HG02943 (cell line): ENCODE data around the gene TTC33.
"Not testable (repeated sequence)": the region's sequence is repeated elsewhere in the genome, so short reads cannot be mapped to it uniquely, and the experiment has no call there.

ENCODE experiments used
- ATAC-seq: cut with Tn5 transposase; IDR thresholded peaks from one replicate; pipeline ENCODE4 v1.9.1; 2021; ENCODE audit warnings: mild to moderate bottlenecking, low read depth, moderate library complexity; ENCODE audit not compliant: unreplicated experiment

The TTC33 gene

DNA sequence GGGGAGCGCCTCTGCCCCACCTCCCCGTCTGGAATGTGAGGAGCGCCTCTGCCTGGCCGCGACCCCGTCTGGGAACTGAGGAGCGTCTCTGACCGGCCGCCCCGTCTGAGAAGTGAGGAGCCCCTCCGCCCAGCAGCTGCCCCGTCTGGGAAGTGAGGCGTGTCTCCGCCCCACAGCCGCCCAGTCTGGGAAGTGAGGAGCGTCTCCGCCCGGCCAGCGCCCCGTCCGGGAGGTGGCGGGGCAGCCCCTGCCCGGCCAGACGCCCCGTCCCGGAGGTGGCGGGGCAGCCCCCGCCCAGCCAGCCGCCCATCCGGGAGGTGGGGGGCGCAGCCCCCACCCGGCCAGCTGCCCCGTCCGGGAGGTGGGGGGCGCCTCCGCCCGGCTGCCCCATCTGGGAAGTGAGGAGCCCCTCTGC lies 33.3 kb downstream of the TTC33 start:
- not testable (repeated sequence) for ATAC-seq

DNA sequence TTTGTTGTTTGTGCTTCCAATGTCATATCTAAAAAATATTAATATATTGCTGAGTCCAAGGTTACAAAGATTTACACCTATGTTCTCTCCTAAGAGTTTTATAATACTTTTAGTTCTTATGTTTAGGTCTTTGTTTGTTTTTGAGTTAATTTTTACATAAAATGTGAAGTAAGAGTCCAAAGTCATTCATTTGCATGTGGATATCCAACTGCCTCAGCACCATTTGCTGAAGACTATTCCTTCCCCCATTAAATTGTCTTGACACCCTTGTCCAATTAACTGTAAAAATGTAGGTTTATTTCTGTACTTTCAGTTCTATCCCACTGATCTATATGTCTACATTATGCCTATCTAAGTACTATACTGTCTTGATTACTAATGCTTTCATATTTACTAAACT lies 35.7 kb downstream of the TTC33 start:
- ATAC-seq, result no peak

DNA sequence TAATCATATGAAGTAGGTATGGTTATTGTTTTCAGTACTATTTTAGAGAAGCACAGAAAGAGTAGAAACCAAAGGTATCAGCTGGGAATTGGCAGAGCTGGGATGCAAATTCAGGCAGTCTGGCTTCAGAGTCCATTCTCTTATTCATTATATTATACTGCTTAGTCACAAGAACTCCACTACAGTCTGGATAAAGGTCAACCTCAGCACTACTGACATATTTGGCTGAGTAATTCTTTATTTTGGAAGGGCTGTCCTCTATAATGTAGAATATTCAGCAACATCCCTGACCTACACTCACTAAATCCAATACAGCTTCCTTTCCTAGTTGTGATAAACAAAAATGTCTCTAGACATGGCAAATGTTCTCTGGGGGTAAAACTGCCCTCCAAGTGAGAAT lies 38.5 kb downstream of the TTC33 start:
- no peak for ATAC-seq

GRCh38 chr5:40716590-40716989 lies 39.2 kb downstream of the TTC33 start:
- no peak for ATAC-seq

DNA sequence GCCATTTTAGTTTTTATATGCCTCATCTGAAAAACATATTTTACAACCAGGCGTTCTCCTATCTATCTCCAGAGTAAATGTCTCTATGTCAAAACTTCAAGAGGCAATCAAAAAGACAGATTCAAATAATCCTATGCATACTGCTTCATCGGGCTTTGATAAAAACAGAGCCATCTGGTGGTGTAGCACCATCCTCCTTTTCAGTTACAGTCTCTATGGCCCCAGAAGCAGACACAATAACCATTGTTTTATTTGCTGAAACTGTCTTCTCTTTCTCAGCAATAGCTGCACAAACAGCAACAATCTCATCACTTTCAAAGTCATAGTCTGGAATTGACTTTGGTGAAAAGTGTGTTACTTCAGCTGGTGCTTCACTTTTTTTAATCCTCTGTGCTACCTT lies 39.8 kb downstream of the TTC33 start:
- no peak for ATAC-seq

GRCh38 chr5:40714001-40714400 lies 41.8 kb downstream of the TTC33 start:
- no peak for ATAC-seq

- not testable (repeated sequence) for ATAC-seq
Observed at GRCh38 chr5:40710575-40710974, 45.2 kb downstream of the TTC33 start.

GRCh38 chr5:40705484-40705883 lies 50.3 kb downstream of the TTC33 start:
- not testable (repeated sequence) for ATAC-seq

GRCh38 chr5:40702027-40702426 lies 53.7 kb downstream of the TTC33 start:
- not testable (repeated sequence) for ATAC-seq

DNA sequence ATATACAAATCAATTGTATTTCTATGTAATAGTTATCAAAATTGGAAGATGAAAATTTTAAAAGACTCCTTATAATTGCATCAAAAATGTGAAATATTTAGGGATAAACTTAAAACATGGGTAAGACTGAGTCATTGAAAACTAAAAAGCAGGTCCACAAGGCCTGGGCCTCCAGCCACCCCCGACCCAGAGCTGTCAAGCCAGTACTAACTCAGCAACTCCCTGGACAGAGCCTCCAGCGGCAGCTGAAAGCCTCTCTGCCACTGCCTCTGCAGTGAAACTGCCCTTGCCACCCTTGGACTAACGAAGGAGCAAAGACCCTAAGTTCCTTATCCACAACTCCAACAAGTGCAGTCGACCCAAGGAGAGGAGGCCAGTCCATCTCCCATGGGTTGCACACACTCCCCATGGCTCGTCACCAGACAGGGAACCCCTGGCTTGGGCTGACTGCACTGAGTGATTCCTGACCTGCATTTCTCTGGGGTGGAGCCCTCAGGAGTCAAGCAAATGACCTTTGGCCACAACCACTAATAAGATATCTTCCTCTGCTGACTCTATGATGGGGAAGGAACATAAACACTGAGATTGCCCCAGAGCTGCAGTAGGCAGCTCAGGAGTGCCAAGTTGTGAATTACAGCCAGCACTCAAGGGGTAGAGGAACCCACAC lies 55.5 kb downstream of the TTC33 start:
- ATAC-seq, result no peak

DNA sequence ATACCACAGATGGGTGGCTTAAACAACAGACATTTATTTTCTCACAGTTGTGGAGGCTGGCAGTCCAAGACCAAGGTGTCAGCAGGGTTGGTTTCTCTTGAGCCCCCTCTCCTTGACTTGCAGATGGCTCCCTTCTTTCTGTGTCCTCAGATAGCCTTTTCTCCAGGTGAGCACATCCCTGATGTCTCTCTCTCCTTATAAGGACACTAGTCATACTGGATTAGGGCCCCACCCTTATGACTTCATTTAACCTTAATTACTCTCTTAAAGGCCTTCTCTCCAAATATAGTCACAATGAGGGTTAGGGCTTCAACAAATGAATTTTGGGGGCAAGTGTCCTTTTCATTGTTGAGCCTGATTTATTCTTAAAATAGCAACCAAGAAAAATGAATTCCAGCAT lies 61.3 kb downstream of the TTC33 start:
- ATAC-seq, result no peak

DNA sequence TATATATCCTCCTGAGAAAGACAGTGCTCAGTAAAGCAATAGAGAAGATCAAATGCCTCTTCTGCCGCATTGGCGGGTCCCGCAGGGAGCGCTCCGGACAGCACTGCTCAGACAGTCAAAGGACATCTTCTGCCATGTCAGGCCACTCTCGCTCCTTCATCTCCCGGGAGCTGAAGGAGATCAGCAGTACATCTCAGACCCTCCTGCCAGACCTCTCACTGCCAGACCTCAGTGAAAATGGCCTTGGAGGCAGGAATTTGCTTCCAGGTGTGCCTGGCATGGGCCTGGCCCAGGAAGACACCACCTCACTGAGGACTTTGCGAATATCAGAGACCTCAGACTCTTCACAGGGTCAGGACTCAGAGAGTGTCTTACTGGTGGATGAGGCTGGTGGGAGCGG lies 63.9 kb downstream of the TTC33 start:
- ATAC-seq, result no peak

GRCh38 chr5:40690267-40690666 lies 65.5 kb downstream of the TTC33 start:
- no peak for ATAC-seq

GRCh38 chr5:40689438-40689837 lies 66.3 kb downstream of the TTC33 start:
- no peak for ATAC-seq

DNA sequence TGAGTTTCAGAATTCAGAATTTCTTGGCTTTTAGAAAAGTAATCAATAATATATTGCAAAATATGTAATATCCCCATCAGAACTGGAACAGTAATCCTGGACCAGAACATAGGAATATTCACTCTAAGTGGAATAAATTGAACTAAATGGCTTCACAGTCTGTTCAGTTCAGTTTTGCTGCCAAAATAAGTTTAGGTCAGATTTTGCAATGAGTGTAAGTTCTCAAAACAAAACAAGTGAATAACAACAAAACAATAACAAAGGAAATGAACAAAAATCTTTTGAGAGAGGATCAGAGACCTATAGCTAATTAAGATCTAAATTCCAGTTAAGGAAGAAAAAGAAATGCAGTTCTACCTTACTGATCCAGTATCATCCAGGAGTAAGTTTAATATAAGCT lies 66.8 kb downstream of the TTC33 start:
- ATAC-seq, result no peak

- peak; percentile 91 for ATAC-seq
Observed at GRCh38 chr5:40688127-40688761, 67.5 kb downstream of the TTC33 start.

DNA sequence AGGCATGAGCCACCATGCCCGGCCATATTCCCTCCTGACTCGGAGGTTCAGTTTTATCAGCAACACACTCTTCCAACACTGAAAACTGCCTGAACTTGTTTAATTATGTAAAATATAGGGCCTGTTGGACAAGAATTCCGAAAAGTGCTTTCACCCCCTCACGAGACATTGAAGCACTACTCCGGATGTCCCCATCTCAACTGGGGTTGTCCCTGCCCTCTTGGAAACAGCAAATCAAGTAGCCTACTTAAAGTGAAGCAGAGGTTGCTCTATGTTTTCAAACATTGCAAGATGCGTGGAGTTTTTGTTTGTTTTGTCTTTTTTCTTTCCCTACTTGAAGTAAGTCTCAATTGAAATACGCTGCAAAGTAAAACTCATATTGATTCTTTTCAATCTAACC lies 68.4 kb downstream of the TTC33 start:
- ATAC-seq, result no peak

GRCh38 chr5:40685976-40686486 lies 69.7 kb downstream of the TTC33 start:
- ATAC-seq, result no peak

DNA sequence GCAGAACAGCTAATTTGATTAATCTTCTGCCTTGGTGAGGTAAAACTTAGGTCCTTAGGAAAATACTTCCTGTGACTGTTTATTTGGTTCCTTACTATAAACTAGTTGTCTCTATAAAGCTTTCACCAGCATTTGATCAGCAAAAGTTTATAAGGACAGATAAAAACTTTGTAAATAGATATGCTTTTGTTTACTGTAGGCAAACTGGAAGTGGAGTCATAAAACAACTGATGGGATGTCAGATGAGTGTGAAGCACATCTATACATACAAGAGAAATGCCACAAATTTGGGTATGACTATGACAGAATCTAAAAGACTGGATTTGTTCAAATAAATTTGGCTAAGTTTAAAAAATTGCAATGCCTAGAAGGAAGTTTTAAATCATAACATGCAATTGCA lies 70.6 kb downstream of the TTC33 start:
- ATAC-seq, result no peak

DNA sequence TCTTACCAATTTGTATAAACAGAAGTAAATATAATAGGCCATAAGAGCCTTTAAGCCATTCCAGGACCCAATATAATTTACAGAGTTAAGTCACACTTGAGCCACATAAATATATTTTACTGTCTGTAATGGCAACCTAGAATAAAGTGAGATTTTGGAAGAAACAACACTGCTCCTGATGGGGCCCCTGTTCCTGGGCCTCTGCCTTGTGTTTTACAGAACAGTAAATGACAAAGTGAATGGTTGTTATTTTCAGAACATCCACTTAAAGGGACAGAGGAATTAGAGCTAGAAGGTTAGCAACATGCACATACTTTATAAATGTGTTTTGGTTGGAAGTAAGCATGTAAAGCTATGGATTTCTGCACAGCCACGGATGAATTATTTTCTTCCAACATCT lies 72.5 kb downstream of the TTC33 start:
- no peak for ATAC-seq

- no peak for ATAC-seq
Observed at GRCh38 chr5:40682154-40683017, 73.4 kb downstream of the TTC33 start.
